Posterior vena cava (tissue), 2 donors: ENCODE data around the gene GCNA. TPM values are rescaled to one million over a fixed set of nuclear protein-coding genes. Genes with fewer than 3 reads are reported as not detected.

Experiments used
- total RNA-seq, 2 donors: library from RNA; stranded (reverse); fragmentation: NEBNext Ultra II Directional; extraction: Animal tissue kit (Norgen Biotek cat#: 25700); gene quantifications; one replicate each; pipeline ENCODE4 v1.2.1, GENCODE V29; 2021
- donor health status: DM: yes; HTN: yes; CAD: no.
- donor health status: DM: yes; HTN: yes; CAD: no.

GCNA gene
- total RNA-seq, 2 donors from 2014 or later, result 1.3 to 1.8 TPM

Other genes with a start within 250 kb of the GCNA start
- gene TAF1, start 212.1 kb upstream of the GCNA start, total RNA-seq, result 10 to 100 TPM; 28.8 to 41.4 TPM
- gene OGT, start 45.3 kb upstream of the GCNA start, total RNA-seq, result 100 to 1,000 TPM in 1 of 2 donors, 10 to 100 TPM in 1; 93.0 to 104 TPM
- under 1 TPM; 0.14 to 0.32 TPM for gene CXCR3, start 40.1 kb downstream of the GCNA start, total RNA-seq
- gene CXorf49, start 139.8 kb downstream of the GCNA start, total RNA-seq, result not detected
- not detected for gene CXorf49B, start 184.9 kb downstream of the GCNA start, total RNA-seq